HCT116 (cell line): Measurements from ENCODE around the gene CTDSP1. TPM values are rescaled to one million over a fixed set of nuclear protein-coding genes. Genes with fewer than 3 reads are reported as not detected.

Experiments used
- ATAC-seq: fragments of 200-7000 bp; cut with Tn5 transposase; 2 replicates; pipeline ENCODE4 v1.9.1; 2020; ENCODE audit warnings: mild to moderate bottlenecking, moderate library complexity
- BruUV-seq: library from RNA; stranded (reverse); fragments of 400-500 nt; replicated peaks from 2 replicates; lab custom pipeline; 2021; lab: Mats Ljungman, UMichigan
- CTCF ChIA-PET: fragments of 300-600 bp; sonication (Branson Sonifier 250); formaldehyde crosslinking; loops from one replicate; lab custom pipeline; 2021; ENCODE audit warnings: antibody characterized with exemption; lab: Charles Lee
- POLR2A ChIA-PET: fragments of 300-600, 350-600 bp; sonication (Branson Sonifier 250); formaldehyde crosslinking; loops from one replicate; lab custom pipeline; 2021; ENCODE audit warnings: antibody characterized with exemption; lab: Charles Lee
- RAD21 ChIA-PET, 2 experiments: fragments of 300-600 bp; sonication (Branson Sonifier 250); formaldehyde crosslinking; loops; one replicate each; lab custom pipeline; 2023; ENCODE audit warnings: low total read pairs in 2 of 2; ENCODE audit not compliant: uncharacterized antibody in 2 of 2, unreplicated experiment in 2 of 2, low non-redundant PET in 1 of 2; lab: Charles Lee
- DNase-seq: peaks from one replicate; pipeline ENCODE4 v3.0.0-alpha.2; 2010; ENCODE audit warnings: low read depth, low spot score
- H2AFZ ChIP-seq: fragments of 200-600 bp; shearing (Covaris generic), sonication (generic); 2 replicates; pipeline ENCODE4 v1.6.1; 2017; ENCODE audit warnings: low read depth, mixed run types, mixed read lengths, antibody characterized with exemption, low read length; ENCODE audit not compliant: poor library complexity, severe bottlenecking
- H3K27ac ChIP-seq: 2 replicates; pipeline ENCODE4 v1.5.1; 2012; ENCODE audit warnings: low read depth, low read length
- H3K27me3 ChIP-seq: fragments of 200-600 bp; sonication (generic); 2 replicates; pipeline ENCODE4 v1.6.1; 2016; ENCODE audit warnings: mixed run types, low read length, mixed read lengths; ENCODE audit not compliant: insufficient read depth
- H3K36me3 ChIP-seq, 2 experiments: fragments of 200-500 bp in 1 of 2; fragments of 200-600 bp in 1 of 2; sonication (Bioruptor generic) in 1 of 2; sonication (generic) in 1 of 2; 2 replicates each; pipeline versions ENCODE4 v1.5.1 to v1.6.1; 2014 to 2016; ENCODE audit warnings: low read length in 2 of 2, inconsistent platforms in 1 of 2, mixed read lengths in 1 of 2, mixed run types in 1 of 2; ENCODE audit not compliant: insufficient read depth in 2 of 2, control insufficient read depth in 1 of 2
- H3K4me1 ChIP-seq, 2 experiments: fragments of 200-600 bp in 1 of 2; sonication (generic) in 1 of 2; 2 replicates each; pipeline versions ENCODE4 v1.5.1 to v1.6.1; 2012 to 2017; ENCODE audit warnings: low read length in 2 of 2, inconsistent platforms in 1 of 2, mild to moderate bottlenecking in 1 of 2, mixed read lengths in 1 of 2, mixed run types in 1 of 2, moderate library complexity in 1 of 2; ENCODE audit not compliant: insufficient read depth in 2 of 2, control insufficient read depth in 1 of 2
- H3K4me2 ChIP-seq: fragments of 200-600 bp; sonication (generic); 2 replicates; pipeline ENCODE4 v1.6.1; 2017; ENCODE audit warnings: mixed run types, low read length, mixed read lengths
- H3K4me3 ChIP-seq, 2 experiments: fragments of 200-600 bp in 1 of 2; sonication (generic) in 1 of 2; replicated peaks in 1 of 2; 2 replicates each; pipeline ENCODE4 v1.5.1; 2011 to 2016; ENCODE audit warnings: low read length in 2 of 2, control low read depth in 1 of 2, low read depth in 1 of 2, mild to moderate bottlenecking in 1 of 2, mixed read lengths in 1 of 2, mixed run types in 1 of 2
- H3K79me2 ChIP-seq: fragments of 200-600 bp; sonication (generic); 2 replicates; pipeline ENCODE4 v1.6.1; 2017; ENCODE audit warnings: mild to moderate bottlenecking, mixed run types, low read length, moderate library complexity, mixed read lengths; ENCODE audit not compliant: insufficient read depth
- H3K9ac ChIP-seq: fragments of 200-600 bp; sonication (generic); 2 replicates; pipeline ENCODE4 v1.6.1; 2016; ENCODE audit warnings: low read length, mixed read lengths
- H3K9me2 ChIP-seq: fragments of 200-600 bp; sonication (generic), shearing (Covaris generic); 2 replicates; pipeline ENCODE4 v1.6.1; 2017; ENCODE audit warnings: mixed run types, mild to moderate bottlenecking, moderate library complexity; ENCODE audit not compliant: insufficient read depth
- H3K9me3 ChIP-seq, 2 experiments: fragments of 200-500 bp in 1 of 2; fragments of 200-600 bp in 1 of 2; sonication (Bioruptor generic) in 1 of 2; sonication (generic) in 1 of 2; 2 replicates each; pipeline ENCODE4 v1.6.1; 2014 to 2017; ENCODE audit warnings: low read length in 2 of 2, mixed read lengths in 2 of 2, inconsistent platforms in 1 of 2, low read depth in 1 of 2, mild to moderate bottlenecking in 1 of 2, mixed run types in 1 of 2, moderate library complexity in 1 of 2; ENCODE audit not compliant: control insufficient read depth in 1 of 2, insufficient read depth in 1 of 2
- H4K20me1 ChIP-seq: fragments of 200-600 bp; sonication (generic), shearing (Covaris generic); 2 replicates; pipeline ENCODE4 v1.6.1; 2017; ENCODE audit warnings: mixed run types, mild to moderate bottlenecking, moderate library complexity; ENCODE audit not compliant: insufficient read depth
- CBX3 ChIP-seq: IDR thresholded peaks from 2 replicates; pipeline ENCODE4 v1.6.1; 2012; ENCODE audit warnings: low read depth
- EGR1 ChIP-seq: IDR thresholded peaks from 2 replicates; pipeline ENCODE4 v1.6.1; 2012; ENCODE audit warnings: low read depth
- ELF1 ChIP-seq: IDR thresholded peaks from 2 replicates; pipeline ENCODE4 v1.6.1; 2012; ENCODE audit warnings: low read depth, borderline replicate concordance
- EZH2 ChIP-seq: fragments of 200-600 bp; sonication (generic); IDR thresholded peaks from 2 replicates; pipeline ENCODE4 v1.6.1; 2017; ENCODE audit warnings: antibody characterized with exemption, mixed run types
- RAD21 ChIP-seq: IDR thresholded peaks from 2 replicates; pipeline ENCODE4 v1.6.1; 2012; ENCODE audit warnings: low read depth, mild to moderate bottlenecking
- SP1 ChIP-seq: IDR thresholded peaks from 2 replicates; pipeline ENCODE4 v1.6.1; 2012; ENCODE audit warnings: low read depth
- SRF ChIP-seq: IDR thresholded peaks from 2 replicates; pipeline ENCODE4 v1.6.1; 2012; ENCODE audit warnings: low read depth
- YY1 ChIP-seq: IDR thresholded peaks from 2 replicates; pipeline ENCODE4 v1.6.1; 2011; ENCODE audit warnings: low read length, low read depth, moderate library complexity, mild to moderate bottlenecking; ENCODE audit not compliant: insufficient replicate concordance; ENCODE audit errors: extremely low read depth
- ZFX ChIP-seq: fragments of 450-650 bp; IDR thresholded peaks from 2 replicates; pipeline ENCODE4 v1.6.1; 2017
- ZNF274 ChIP-seq: fragments of 200-500 bp; sonication (Bioruptor generic); IDR thresholded peaks from 2 replicates; pipeline ENCODE4 v1.6.1; 2014; ENCODE audit warnings: mild to moderate bottlenecking, low read depth, low read length, inconsistent platforms
- intact Hi-C: fragments of 100-400 bp; cut with micrococcal nuclease; formaldehyde crosslinking; loops from 2 replicates; pipeline ENCODE4 v1.10.0; 2022
- total RNA-seq: library from RNA; stranded (reverse); gene quantifications from one replicate; pipeline ENCODE4 v1.2.1, GENCODE V29; 2021; ENCODE audit not compliant: unreplicated experiment
- TF ChIP-seq, protein P1 (sequence below): IDR thresholded peaks from 2 replicates; pipeline ENCODE4 v1.6.1; 2011; ENCODE audit warnings: mild to moderate bottlenecking, low read length, moderate library complexity; ENCODE audit not compliant: insufficient replicate concordance; ENCODE audit errors: extremely low read depth

The CTDSP1 gene
- total RNA-seq, 1 experiment from 2014 or later, result 90.7 TPM

DNA sequence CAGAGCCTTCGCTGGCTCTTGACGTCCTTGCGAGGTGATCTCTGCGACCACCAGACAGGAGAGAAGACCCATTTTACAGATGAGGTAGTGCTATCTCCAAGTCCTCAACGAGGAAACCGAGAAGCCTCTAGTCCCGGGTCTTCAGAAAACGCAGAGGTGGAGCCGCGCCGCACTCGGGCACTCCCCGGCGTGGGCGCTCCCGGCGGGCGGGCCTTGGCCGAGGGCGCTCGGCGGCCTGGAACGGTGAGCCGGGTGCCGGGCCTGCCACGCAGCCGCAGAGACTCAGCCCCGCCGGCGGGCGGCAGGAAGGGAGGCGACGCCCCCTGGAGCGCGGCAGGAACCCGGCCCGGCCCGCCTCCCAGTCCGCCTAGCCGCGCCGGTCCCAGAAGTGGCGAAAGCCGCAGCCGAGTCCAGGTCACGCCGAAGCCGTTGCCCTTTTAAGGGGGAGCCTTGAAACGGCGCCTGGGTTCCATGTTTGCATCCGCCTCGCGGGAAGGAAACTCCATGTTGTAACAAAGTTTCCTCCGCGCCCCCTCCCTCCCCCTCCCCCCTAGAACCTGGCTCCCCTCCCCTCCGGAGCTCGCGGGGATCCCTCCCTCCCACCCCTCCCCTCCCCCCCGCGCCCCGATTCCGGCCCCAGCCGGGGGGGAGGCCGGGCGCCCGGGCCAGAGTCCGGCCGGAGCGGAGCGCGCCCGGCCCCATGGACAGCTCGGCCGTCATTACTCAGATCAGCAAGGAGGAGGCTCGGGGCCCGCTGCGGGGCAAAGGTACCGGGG lies at the start of gene CTDSP1 (continued):
- TF ChIP-seq CBX3 (no peak), ELF1 (no peak), SRF (no peak)
- TF ChIP-seq, protein P1, sequence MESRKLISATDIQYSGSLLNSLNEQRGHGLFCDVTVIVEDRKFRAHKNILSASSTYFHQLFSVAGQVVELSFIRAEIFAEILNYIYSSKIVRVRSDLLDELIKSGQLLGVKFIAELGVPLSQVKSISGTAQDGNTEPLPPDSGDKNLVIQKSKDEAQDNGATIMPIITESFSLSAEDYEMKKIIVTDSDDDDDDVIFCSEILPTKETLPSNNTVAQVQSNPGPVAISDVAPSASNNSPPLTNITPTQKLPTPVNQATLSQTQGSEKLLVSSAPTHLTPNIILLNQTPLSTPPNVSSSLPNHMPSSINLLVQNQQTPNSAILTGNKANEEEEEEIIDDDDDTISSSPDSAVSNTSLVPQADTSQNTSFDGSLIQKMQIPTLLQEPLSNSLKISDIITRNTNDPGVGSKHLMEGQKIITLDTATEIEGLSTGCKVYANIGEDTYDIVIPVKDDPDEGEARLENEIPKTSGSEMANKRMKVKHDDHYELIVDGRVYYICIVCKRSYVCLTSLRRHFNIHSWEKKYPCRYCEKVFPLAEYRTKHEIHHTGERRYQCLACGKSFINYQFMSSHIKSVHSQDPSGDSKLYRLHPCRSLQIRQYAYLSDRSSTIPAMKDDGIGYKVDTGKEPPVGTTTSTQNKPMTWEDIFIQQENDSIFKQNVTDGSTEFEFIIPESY, result no peak

DNA sequence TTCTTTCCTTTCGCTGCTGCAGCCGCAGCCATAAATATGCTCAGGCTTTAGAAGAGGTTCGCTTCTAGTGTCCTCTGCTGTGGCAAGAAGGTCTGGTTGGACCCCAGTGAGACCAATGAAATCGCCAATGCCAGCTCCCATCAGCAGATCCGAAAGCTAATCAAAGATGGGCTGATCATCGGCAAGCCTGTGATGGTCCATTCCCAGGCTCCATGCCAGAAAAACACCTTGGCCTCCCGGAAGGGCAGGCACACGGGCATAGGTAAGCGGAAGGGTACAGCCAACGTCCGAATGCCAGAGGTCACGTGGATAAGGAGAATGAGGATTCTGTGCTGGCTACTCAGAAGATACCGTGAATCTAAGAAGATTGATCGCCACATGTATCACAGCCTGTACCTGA lies 45.6 kb upstream of the CTDSP1 start:
- H2AFZ ChIP-seq, result no peak overlapping the region
- H3K4me3 ChIP-seq, result no peak overlapping the region
- no peak for TF ChIP-seq YY1
- TF ChIP-seq EZH2, result no peak
- no peak for TF ChIP-seq SRF
- TF ChIP-seq RAD21, result no peak
- TF ChIP-seq EGR1, result no peak
- no peak for TF ChIP-seq ZNF274
- TF ChIP-seq, protein P1, result no peak
- TF ChIP-seq SP1, result no peak
- TF ChIP-seq ZFX, result no peak
- ChIA-PET RAD21 (no interaction called here), POLR2A (no interaction called here), CTCF (no interaction called here)
- ATAC-seq (no peak), DNase-seq (no peak)
- intact Hi-C loops, result no loop called here
- H3K9ac ChIP-seq, result no peak overlapping the region
- H3K27ac ChIP-seq, result no peak overlapping the region
- peaks cover 8 to 9% of the 10 kb centered on the region in 2 experiments; a peak in 3 of 4 replicates for H3K4me1 ChIP-seq
- H3K4me2 ChIP-seq, result no peak overlapping the region
- BruUV-seq, result no TSS peak
- no peaks in the 10 kb centered on the region for H3K27me3 ChIP-seq
- H3K9me2 ChIP-seq, result no peaks in the 10 kb centered on the region
- H3K36me3 ChIP-seq, result no peaks in the 10 kb centered on the region
- H3K9me3 ChIP-seq, result peaks cover 3 to 5% of the 10 kb centered on the region in 2 experiments; a peak in 1 of 4 replicates
- H3K79me2 ChIP-seq, result no peaks in the 10 kb centered on the region
- no peaks in the 10 kb centered on the region for H4K20me1 ChIP-seq
